ENCODE measurements around the gene GPR137. TPM values are rescaled to one million over a fixed set of nuclear protein-coding genes. Genes with fewer than 3 reads are reported as not detected.

GPR137 gene
- total and polyA plus RNA-seq, 9 of the 15 experiments (the other 6 are each of a cell fraction or from before 2014, with no cell fraction given): 0.32 to 26.7 (median 10.7) TPM

DNA sequence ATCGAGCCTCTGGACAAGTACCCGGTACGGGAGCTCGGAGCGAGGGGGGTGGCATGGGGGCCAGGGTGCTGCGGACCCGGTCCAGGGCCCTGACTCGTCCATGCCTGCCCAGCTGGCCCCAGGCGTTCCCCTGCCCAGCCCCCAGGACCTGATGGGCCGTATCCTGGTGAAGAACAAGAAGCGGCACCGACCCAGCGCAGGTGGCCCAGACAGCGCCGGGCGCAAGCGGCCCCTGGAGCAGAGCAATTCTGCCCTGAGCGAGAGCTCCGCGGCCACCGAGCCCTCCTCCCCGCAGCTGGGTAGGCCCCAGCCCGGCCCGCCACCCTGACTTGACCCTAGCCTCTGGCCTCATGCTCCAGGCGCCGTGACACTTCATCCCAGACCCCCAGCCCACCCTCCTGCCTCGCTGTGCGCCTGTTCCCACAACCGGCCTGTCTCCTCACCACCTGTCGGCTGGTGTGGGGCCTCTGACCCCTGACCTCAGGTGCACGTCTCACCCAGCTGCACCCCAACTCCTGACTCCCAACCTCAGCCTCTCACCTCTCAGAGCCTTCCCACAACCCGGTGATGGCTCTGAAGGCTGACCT lies 26.6 kb upstream of the GPR137 start:
- Histone ChIP-seq H2AFZ (ENCODE audit: low read depth, low read length) (no peak overlapping the region), H3K4me1 (replicated peaks in 1 of 2; ENCODE audit: control insufficient read depth in 2 of 2, insufficient read depth in 2 of 2, low read length in 2 of 2) (peaks cover 0 to 57% of the 10 kb centered on the region in 2 experiments; a peak in 2 of 5 replicates), H3K4me2 (ENCODE audit: insufficient read depth, low read length) (no peak overlapping the region), H3K9ac (ENCODE audit: insufficient read depth in 1 of 2, low read depth in 2 of 2, low read length in 2 of 2) (no peak overlapping the region), H3K27ac (ENCODE audit: extremely low read depth, low read depth, low read length) (no peak overlapping the region), H4K20me1 (replicated peaks; ENCODE audit: control insufficient read depth, insufficient read depth, low read length) (0 out of 2 replicates have a peak, but pooled peaks cover 4% of the 10 kb centered on the region), H3K4me3 (no peak overlapping the region), H3K79me2 (ENCODE audit: control insufficient read depth, insufficient read depth, low read length) (0 out of 3 replicates have a peak, but pooled peaks cover 2% of the 10 kb centered on the region), H3K9me3 (replicated peaks; ENCODE audit: control insufficient read depth, insufficient read depth, low read depth, low read length) (no peaks in the 10 kb centered on the region), H3K27me3 (ENCODE audit: control insufficient read depth in 2 of 2, insufficient read depth in 2 of 2, low read length in 2 of 2) (no peaks in the 10 kb centered on the region), H3K9me1 (ENCODE audit: control insufficient read depth, insufficient read depth, low read length) (no peaks in the 10 kb centered on the region), H3K36me3 (ENCODE audit: control insufficient read depth, insufficient read depth, low read length) (peaks cover 92% of the 10 kb centered on the region)
- CTCF ChIA-PET (ENCODE audit: low intra/inter-chr PET ratio): no interaction called here
- no peak for DNase-seq (ENCODE audit: extremely low read depth in 1 of 4, low spot score in 3 of 4)
- TF ChIP-seq BMI1 (IDR thresholded peaks at IDR 0.05; ENCODE audit: low read length): no peak
- BruUV-seq (replicated peaks): no TSS peak
- WGBS (ENCODE audit: insufficient coverage, low coverage, missing lambda C conversion rate): 90% methylated on average over 23 of the region's 32 CpGs
- ATAC-seq: peak; percentile 37; the same call in 2 of the 3 replicates
- no peak for FAIRE-seq
- POLR2A ChIA-PET: interaction anchor here (4.4 kb wide), 1 partner anchor 10 kb away, joined by 43 read pairs; no protein-coding TSS in a partner anchor
- intact Hi-C loops (cut with micrococcal nuclease): no loop called here
- in situ Hi-C loops (cut with MboI): no loop called here

GRCh38 chr11:64259533-64260067 lies 26.0 kb upstream of the GPR137 start:
- BruUV-seq (replicated peaks): no TSS peak
- no peaks in the 10 kb centered on the region for H3K79me2 ChIP-seq (ENCODE audit: control insufficient read depth, insufficient read depth, low read length)
- no peaks in the 10 kb centered on the region for H3K9me3 ChIP-seq (replicated peaks; ENCODE audit: control insufficient read depth, insufficient read depth, low read depth, low read length)
- H3K36me3 ChIP-seq (ENCODE audit: control insufficient read depth, insufficient read depth, low read length): peaks cover 92% of the 10 kb centered on the region
- no peak overlapping the region for H3K9ac ChIP-seq (ENCODE audit: insufficient read depth in 1 of 2, low read depth in 2 of 2, low read length in 2 of 2)
- no peaks in the 10 kb centered on the region for H3K27me3 ChIP-seq (ENCODE audit: control insufficient read depth in 2 of 2, insufficient read depth in 2 of 2, low read length in 2 of 2)
- no peak overlapping the region for H3K4me3 ChIP-seq
- no peaks in the 10 kb centered on the region for H3K9me1 ChIP-seq (ENCODE audit: control insufficient read depth, insufficient read depth, low read length)
- FAIRE-seq (no peak), ATAC-seq (no peak; the same call in 2 of the 3 replicates), DNase-seq (ENCODE audit: extremely low read depth in 1 of 4, low spot score in 3 of 4) (peak in 2 of 4 experiments; percentile 24 to 36)
- H3K4me1 ChIP-seq (replicated peaks in 1 of 2; ENCODE audit: control insufficient read depth in 2 of 2, insufficient read depth in 2 of 2, low read length in 2 of 2): peaks cover 0 to 57% of the 10 kb centered on the region in 2 experiments; a peak in 2 of 5 replicates
- ChIA-PET POLR2A (no interaction called here), CTCF (ENCODE audit: low intra/inter-chr PET ratio) (no interaction called here)
- H3K4me2 ChIP-seq (ENCODE audit: insufficient read depth, low read length): no peak overlapping the region
- H2AFZ ChIP-seq (ENCODE audit: low read depth, low read length): no peak overlapping the region
- H3K27ac ChIP-seq (ENCODE audit: extremely low read depth, low read depth, low read length): no peak overlapping the region
- intact Hi-C loops (cut with micrococcal nuclease): no loop called here
- in situ Hi-C loops (cut with MboI): no loop called here
- WGBS (ENCODE audit: insufficient coverage, low coverage, missing lambda C conversion rate): 60% methylated on average over 4 of the region's 4 CpGs
- H4K20me1 ChIP-seq (replicated peaks; ENCODE audit: control insufficient read depth, insufficient read depth, low read length): 0 out of 2 replicates have a peak, but pooled peaks cover 4% of the 10 kb centered on the region
- TF ChIP-seq POLR2H (tag; IDR thresholded peaks at IDR 0.05; ENCODE audit: low read depth) (no peak), SRSF9 (IDR thresholded peaks at IDR 0.05; ENCODE audit: borderline replicate concordance, low read depth, low read length) (no peak), IRF9 (tag; IDR thresholded peaks at IDR 0.05) (no peak), KDM1A (IDR thresholded peaks at IDR 0.05) (peak; percentile 89 to 95; a peak in 3 of 4 replicates), TOE1 (IDR thresholded peaks at IDR 0.05; ENCODE audit: borderline replicate concordance) (no peak), TOE1 (CRISPR knock-in tag; IDR thresholded peaks at IDR 0.05; ENCODE audit: borderline replicate concordance, low read depth) (no peak), ZNF354B (CRISPR knock-in tag; IDR thresholded peaks at IDR 0.05) (no peak), ZNF717 (CRISPR knock-in tag; IDR thresholded peaks at IDR 0.05) (no peak), ZNF324 (CRISPR knock-in tag; IDR thresholded peaks at IDR 0.05) (no peak)
- TF ChIP-seq, protein P1, sequence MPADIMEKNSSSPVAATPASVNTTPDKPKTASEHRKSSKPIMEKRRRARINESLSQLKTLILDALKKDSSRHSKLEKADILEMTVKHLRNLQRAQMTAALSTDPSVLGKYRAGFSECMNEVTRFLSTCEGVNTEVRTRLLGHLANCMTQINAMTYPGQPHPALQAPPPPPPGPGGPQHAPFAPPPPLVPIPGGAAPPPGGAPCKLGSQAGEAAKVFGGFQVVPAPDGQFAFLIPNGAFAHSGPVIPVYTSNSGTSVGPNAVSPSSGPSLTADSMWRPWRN (IDR thresholded peaks at IDR 0.05; ENCODE audit: low read depth): no peak
